K562 (cell line): ENCODE measurements around the gene PSMD13.

Source experiments
- EZH2 ChIP-seq: IDR thresholded peaks from 2 replicates; pipeline ENCODE4 v1.6.1; 2012; ENCODE audit warnings: low read depth, mild to moderate bottlenecking, inconsistent platforms, low read length, borderline replicate concordance
- GABPA ChIP-seq: fragments of 200-800 bp; sonication (Bioruptor generic); conservative IDR thresholded peaks from 2 replicates; pipeline ENCODE4 v1.6.1; 2016; ENCODE audit warnings: low read depth, missing genetic modification characterization, missing compliant biosample characterization
- HCFC1 ChIP-seq: IDR thresholded peaks from 2 replicates; pipeline ENCODE4 v1.6.1; 2012; ENCODE audit warnings: low read depth, low read length, improper control_type of control experiment
- NFXL1 ChIP-seq: fragments of 450-650 bp; formaldehyde crosslinking; IDR thresholded peaks from 2 replicates; pipeline ENCODE4 v1.4.0; 2021; ENCODE audit warnings: mild to moderate bottlenecking
- POLR2A ChIP-seq: fragments of 450-650 bp; conservative IDR thresholded peaks from 2 replicates; pipeline ENCODE4 v1.6.1; 2016
- ZNF263 ChIP-seq: sonication (generic); formaldehyde crosslinking; IDR thresholded peaks from 2 replicates; pipeline ENCODE4 v1.8.0; 2022; ENCODE audit warnings: mild to moderate bottlenecking, missing genetic modification reagents, borderline replicate concordance
- ZNF740 ChIP-seq, 3 experiments: fragments of 200-800 bp in 1 of 3; sonication (Bioruptor generic) in 1 of 3; sonication (generic) in 1 of 3; formaldehyde crosslinking in 1 of 3; IDR thresholded peaks; 2 replicates each; pipeline versions ENCODE4 v1.6.1 to v1.8.0; 2016 to 2022; ENCODE audit warnings: mild to moderate bottlenecking in 2 of 3, missing compliant biosample characterization in 2 of 3, missing genetic modification characterization in 2 of 3, missing genetic modification reagents in 1 of 3

- TF ChIP-seq ZNF263 (CRISPR knock-in tag) (no peak), ZNF740 (CRISPR knock-in tag; IDR thresholded peaks at IDR 0.05) (no peak), ZNF740 (tag; IDR thresholded peaks at IDR 0.05) (no peak), EZH2 (no peak), POLR2A (no peak), HCFC1 (no peak), NFXL1 (CRISPR knock-in tag) (no peak), GABPA (tag) (no peak)
Measured at GRCh38 chr11:284105-285020, 47.6 kb downstream of the PSMD13 start.
